Lower lobe of right lung (tissue), 2 donors: ENCODE measurements around the gene MGAT4A. TPM values are rescaled to one million over a fixed set of nuclear protein-coding genes. Genes with fewer than 3 reads are reported as not detected.

Experiments
- ATAC-seq, 2 donors: fragments of 200-7000 bp; cut with Tn5 transposase; one replicate each; pipeline ENCODE4 v1.9.1; 2020 to 2022; ENCODE audit warnings: mild to moderate bottlenecking in 2 of 2, moderate library complexity in 2 of 2
- DNase-seq: peaks from one replicate; pipeline ENCODE4 v3.0.0-alpha.2; 2020
- H3K27ac ChIP-seq: fragments of 200-600 bp; one replicate; pipeline ENCODE4 v1.8.0; 2022
- H3K27me3 ChIP-seq: fragments of 200-600 bp; one replicate; pipeline ENCODE4 v1.8.0; 2022; ENCODE audit warnings: low read depth
- H3K36me3 ChIP-seq: fragments of 200-600 bp; one replicate; pipeline ENCODE4 v1.8.0; 2022; ENCODE audit warnings: mild to moderate bottlenecking
- H3K4me1 ChIP-seq: fragments of 200-600 bp; one replicate; pipeline ENCODE4 v1.8.0; 2022
- H3K4me3 ChIP-seq: fragments of 200-600 bp; one replicate; pipeline ENCODE4 v1.8.0; 2022; ENCODE audit warnings: mild to moderate bottlenecking
- H3K9me3 ChIP-seq: fragments of 200-600 bp; one replicate; pipeline ENCODE4 v1.8.0; 2022
- CTCF ChIP-seq: fragments of 200-600 bp; IDR thresholded peaks from one replicate; pipeline ENCODE4 v1.8.0; 2022; ENCODE audit warnings: antibody characterized with exemption, mild to moderate bottlenecking
- intact Hi-C: fragments of 100-400 bp; cut with DNase I; formaldehyde crosslinking; loops from one replicate; pipeline ENCODE4 v1.11.0; 2022
- total RNA-seq: library from RNA; stranded (reverse); fragmentation: NEBNext Ultra II Directional; extraction: Animal tissue kit (Norgen Biotek cat#: 25700); gene quantifications from one replicate; pipeline ENCODE4 v1.2.1, GENCODE V29; 2021
- donor health status: DM: no; HTN: yes; CAD: no; lungs with severe emphysema.

MGAT4A gene
- total RNA-seq, 1 donor from 2014 or later, result 82.0 TPM

DNA sequence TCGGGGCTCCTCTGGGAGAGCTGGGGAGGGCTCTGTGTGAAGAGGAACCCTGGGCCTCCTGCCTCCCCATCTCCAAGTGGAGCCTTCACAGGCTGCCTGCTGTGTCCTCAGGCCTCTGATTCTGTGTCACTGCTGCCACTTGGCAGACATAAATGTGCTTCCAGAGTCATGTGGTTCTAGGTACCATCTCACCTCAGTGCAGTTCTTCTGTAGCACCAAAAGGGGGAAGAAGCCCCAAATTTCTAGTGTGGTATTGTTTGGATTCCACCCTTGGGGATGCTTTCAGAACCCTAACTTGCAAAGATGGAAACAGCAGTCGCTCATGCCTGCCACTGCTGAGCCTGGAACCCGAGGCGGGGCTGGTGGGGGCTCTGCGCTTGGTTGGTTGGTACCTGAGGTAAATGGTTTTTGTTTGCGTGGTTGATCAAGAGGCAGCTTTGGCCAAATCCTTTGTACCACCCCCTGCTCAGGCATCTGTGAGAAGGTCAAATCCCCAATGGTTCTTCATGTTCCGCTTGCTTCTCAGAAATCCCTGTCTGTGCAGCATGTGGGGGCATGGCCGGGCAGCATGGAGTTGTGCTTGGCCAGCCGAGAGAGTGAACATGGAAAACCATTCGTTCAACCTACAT lies 150.2 kb downstream of the MGAT4A start:
- TF ChIP-seq CTCF, result no peak
- H3K4me3 ChIP-seq, result no peak overlapping the region
- no peak overlapping the region for H3K27ac ChIP-seq
- H3K27me3 ChIP-seq, result no peaks in the 10 kb centered on the region
- no peaks in the 10 kb centered on the region for H3K9me3 ChIP-seq
- no peak for ATAC-seq
- H3K36me3 ChIP-seq, result peaks cover 93% of the 10 kb centered on the region
- intact Hi-C loops, result no loop called here
- H3K4me1 ChIP-seq, result no peaks in the 10 kb centered on the region
- no peak for DNase-seq

DNA sequence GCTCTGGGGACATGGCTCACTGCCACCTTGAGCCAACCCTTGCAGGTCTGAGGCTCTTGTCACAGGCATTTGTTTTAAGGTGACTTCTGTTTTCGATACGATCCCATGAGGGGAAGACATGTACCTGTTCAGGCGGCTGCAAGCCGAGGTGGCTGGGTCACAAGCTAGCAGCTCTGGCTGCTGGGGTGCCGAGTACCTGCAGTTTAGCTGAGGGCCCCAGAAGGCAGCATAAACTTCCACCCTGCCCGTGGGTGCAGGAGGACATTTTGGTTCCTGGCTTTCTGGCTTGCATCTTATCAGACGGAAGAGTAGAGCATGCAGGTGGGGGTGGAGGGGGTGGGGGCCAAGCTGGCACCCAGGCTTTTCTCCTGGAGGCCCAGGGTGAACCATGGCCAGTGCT lies 151.0 kb downstream of the MGAT4A start:
- H3K9me3 ChIP-seq, result no peaks in the 10 kb centered on the region
- peaks cover 93% of the 10 kb centered on the region for H3K36me3 ChIP-seq
- H3K27me3 ChIP-seq, result no peaks in the 10 kb centered on the region
- no peak for TF ChIP-seq CTCF
- ATAC-seq, result no peak
- DNase-seq, result no peak
- no peak overlapping the region for H3K4me3 ChIP-seq
- no peak overlapping the region for H3K27ac ChIP-seq
- no peaks in the 10 kb centered on the region for H3K4me1 ChIP-seq
- intact Hi-C loops, result no loop called here

- Histone ChIP-seq H3K4me1 (no peaks in the 10 kb centered on the region), H3K36me3 (peaks cover 96% of the 10 kb centered on the region), H3K27ac (no peak overlapping the region), H3K27me3 (no peaks in the 10 kb centered on the region), H3K4me3 (no peak overlapping the region), H3K9me3 (no peaks in the 10 kb centered on the region)
- ATAC-seq (no peak), DNase-seq (no peak)
- intact Hi-C loops, result no loop called here
- TF ChIP-seq CTCF, result no peak
These were observed 152.7 kb downstream of the MGAT4A start for GRCh38 chr2:98578231-98578630.

GRCh38 chr2:98577313-98577712 lies 153.6 kb downstream of the MGAT4A start:
- peaks cover 97% of the 10 kb centered on the region for H3K36me3 ChIP-seq
- intact Hi-C loops, result no loop called here
- no peak overlapping the region for H3K4me3 ChIP-seq
- TF ChIP-seq CTCF, result no peak
- H3K9me3 ChIP-seq, result no peaks in the 10 kb centered on the region
- DNase-seq (no peak), ATAC-seq (no peak)
- H3K27me3 ChIP-seq, result no peaks in the 10 kb centered on the region
- no peaks in the 10 kb centered on the region for H3K4me1 ChIP-seq
- H3K27ac ChIP-seq, result no peak overlapping the region

GRCh38 chr2:98576666-98577312 lies 154.1 kb downstream of the MGAT4A start:
- H3K27ac ChIP-seq, result no peak overlapping the region
- peaks cover 97% of the 10 kb centered on the region for H3K36me3 ChIP-seq

More at GRCh38 chr2:98576666-98577312, 154.1 kb downstream of the MGAT4A start:
- H3K27me3 ChIP-seq, result no peaks in the 10 kb centered on the region
- H3K4me1 ChIP-seq, result no peaks in the 10 kb centered on the region
- ATAC-seq (no peak), DNase-seq (no peak)
- intact Hi-C loops, result no loop called here
- H3K9me3 ChIP-seq, result no peaks in the 10 kb centered on the region
- TF ChIP-seq CTCF, result no peak
- H3K4me3 ChIP-seq, result no peak overlapping the region
